CD4-positive, alpha-beta T cell treated with Interleukin-10 for 1 hour (primary cell): ENCODE data around the gene PRKAR2B.

ENCODE experiments used
- DNase-seq: peaks from one replicate; pipeline ENCODE4 v3.0.0-alpha.2; 2020

PRKAR2B gene

DNA sequence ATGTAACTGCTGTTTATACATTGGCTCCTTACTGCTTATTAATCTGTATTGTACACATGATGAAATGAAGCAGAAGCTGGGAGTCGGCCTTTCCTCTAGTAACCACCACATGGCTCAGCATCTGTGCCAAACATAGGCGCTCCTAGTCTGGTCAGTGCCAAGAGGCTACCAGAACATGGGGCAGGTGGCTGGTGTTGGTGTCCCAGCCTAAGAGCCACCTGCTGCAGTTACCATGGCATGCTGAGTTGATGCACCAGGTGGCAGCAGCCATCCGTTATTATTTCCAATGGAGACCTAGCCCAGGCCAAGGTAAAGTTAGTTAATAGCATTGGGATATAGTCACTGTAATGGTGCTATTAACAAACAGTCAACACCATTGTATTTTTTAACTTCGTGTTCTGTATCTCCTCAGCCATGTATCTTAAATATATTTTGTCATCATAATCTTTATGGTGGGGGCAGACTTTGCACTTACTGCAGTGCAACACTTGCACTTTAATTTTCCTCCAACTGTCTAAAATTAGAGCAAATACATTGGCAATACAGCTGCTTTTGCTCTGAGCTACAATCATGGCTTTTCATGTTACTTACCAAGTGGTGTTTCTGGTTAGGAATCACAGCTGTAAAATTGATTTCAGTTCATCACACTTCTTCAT, 157.4 kb downstream of the PRKAR2B start:
- peak; percentile 23 for DNase-seq

DNA sequence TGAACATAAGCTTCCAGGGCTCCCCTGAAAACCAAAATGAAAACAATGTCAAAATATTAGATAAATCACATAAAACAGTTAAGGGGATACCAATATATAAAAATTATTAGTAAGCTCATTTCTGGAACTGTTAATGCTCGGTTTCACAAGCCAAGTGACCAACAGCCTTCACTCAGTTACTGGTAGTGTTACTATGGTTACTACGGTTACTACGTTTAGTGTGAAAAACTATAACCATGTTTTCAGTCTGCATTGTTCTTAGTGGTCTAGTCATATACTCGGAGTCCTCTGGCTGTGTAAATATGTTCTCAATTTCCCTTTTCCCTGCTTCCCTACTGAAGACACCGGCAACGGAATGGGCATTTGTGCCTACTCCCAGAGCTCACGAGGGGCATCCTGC, 159.1 kb downstream of the PRKAR2B start:
- DNase-seq: no peak

DNA sequence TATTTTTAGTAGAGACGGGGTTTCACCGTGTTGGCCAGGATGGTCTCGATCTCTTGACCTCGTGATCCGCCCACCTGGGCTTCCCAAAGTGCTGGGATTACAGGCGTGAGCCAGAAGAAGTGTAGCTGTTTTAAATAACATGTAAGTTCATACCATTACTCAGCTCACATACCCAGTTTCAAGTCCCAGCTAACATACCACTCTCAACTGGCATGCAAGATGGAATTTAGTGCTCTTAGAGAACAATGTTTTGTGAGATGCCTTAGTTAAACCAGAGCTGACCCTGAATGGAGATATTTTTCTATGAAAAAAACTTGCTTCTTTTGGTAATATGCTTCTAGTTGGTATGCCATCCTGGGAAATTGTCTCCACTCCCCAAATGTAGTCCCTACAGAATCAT, 161.6 kb downstream of the PRKAR2B start:
- DNase-seq: no peak

DNA sequence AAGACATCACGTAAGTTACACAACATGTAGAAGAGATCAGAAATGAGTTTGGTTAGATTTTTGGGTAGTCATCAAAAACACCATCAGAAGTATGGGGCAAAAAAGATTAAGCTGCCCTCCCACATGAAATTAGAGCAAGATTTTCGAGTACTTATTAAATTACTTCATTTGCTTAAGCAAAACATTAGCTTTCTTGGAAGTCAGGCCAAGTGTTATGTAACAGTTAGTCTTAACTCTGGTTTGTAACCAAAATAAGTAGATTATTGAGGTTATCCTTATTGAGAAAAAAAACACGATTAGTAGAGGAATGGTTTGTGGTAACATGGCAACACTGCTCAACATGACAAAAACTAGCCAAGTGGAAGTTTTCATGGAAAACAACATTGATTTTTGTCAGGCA, 162.2 kb downstream of the PRKAR2B start:
- DNase-seq: no peak

DNA sequence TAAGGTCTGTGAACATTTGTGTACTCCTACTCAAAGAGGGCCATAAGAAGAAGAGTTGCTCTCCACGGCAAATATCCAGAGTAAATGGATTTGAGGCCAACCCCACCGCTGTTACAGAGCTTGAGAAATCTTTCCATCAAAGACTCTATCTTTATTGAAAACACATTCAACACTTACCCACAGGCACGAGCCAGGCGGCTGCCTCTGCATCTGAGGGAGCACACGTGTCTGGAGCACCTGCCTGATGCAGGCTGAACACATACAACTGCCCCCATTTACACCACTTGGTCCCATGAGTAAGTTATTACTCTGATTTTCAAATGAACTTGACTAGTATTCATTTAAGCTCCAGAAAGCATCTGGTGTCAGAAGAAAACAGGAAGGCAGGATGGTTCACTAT, 163.0 kb downstream of the PRKAR2B start:
- DNase-seq: no peak

DNA sequence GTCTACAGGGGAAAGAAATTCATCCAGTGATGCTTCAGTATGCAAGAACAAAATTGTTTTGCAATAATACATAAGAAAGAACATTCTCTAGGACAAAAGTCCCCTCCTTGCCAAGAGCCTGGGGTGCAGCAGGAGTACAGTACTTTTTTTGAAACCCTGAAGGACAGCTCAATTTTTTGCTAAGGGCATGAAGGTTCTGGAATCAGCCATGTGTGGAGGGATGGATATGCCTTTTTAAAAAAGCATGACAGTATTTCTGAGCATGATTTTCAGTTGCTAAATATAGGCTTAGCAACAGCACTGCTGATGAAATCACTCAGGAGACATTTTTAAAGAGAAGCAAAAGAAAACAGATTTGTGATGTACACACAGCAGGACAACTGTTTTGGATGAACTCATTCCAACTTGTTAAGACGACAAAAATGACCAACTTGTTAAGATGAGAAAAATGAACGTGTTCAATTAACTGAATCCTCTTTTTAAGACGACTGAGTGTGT, 163.6 kb downstream of the PRKAR2B start:
- no peak for DNase-seq

DNA sequence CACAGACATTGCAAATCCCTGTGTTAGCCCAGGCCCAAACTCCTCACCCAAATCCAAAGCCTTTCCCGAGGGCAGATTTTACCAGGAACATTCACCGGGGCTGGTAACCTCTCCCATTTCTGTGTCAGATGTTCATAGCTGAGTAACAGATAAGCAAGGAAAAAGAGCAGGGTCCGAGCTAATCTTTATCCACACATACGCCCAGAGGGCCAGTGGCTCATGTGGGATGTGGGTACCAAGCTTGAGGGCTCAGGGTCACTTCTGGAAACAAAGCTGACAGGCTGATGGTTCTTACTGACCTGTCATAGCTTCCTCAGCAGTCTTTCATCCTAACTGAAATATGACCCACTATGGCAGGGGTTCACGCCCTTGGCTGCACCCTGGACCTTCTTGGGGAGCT, 164.1 kb downstream of the PRKAR2B start:
- DNase-seq: no peak

DNA sequence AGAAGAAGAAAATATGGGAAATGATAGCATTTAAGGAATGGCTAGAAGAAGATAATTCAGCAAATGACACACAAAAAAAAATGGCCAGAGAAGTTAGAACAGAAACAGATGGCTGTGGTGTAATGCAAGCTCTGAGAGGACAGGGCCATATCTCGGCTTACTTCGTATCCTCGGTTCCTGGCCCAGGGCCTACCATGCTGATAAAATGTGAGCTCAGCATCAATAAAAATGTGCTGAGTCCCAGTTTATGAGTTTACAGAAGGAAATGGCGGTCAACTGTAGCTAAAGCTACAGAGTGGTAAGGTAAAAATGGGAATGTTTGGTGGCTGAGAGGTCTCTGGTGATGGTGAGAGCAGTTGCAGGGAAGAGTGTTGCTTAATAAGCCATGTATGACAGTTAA, 165.1 kb downstream of the PRKAR2B start:
- DNase-seq: no peak

DNA sequence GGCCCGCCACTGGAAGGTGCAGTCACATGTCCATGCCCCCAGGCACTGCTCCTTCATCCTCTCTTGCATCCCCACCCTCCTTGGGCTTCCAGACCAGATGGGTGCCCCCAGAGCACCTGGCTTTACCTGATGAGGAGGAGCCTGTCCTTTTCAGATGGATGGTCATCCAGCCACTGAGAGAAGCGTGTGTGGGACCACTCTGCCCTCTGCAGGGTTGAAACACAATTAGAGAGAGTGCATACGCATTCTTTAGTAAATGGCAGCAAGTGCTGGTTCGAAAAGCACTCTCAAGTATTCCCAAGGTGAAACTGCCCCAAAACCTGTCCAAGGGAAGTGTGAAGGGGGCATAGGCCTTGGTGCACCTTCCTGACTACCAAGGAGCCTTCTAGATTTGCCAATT, 165.9 kb downstream of the PRKAR2B start:
- no peak for DNase-seq
